SU-DHL-6 (cell line): ENCODE measurements around the gene MGAT5.
A peak's percentile ranks its signal among the peaks of the same experiment; 100 is the strongest.

Source experiments
- H2AFZ ChIP-seq: fragments of 200-600 bp; sonication (generic); 2 replicates; pipeline ENCODE4 v1.6.1; 2014; ENCODE audit warnings: low read depth, mild to moderate bottlenecking, moderate library complexity, mixed read lengths, antibody characterized with exemption, low read length; ENCODE audit not compliant: severe bottlenecking
- H3F3A ChIP-seq: fragments of 200-600 bp; shearing (Covaris generic); 2 replicates; pipeline ENCODE4 v1.6.0; 2016; ENCODE audit warnings: antibody characterized with exemption, mild to moderate bottlenecking; ENCODE audit not compliant: insufficient read depth
- H3K27ac ChIP-seq: fragments of 200-600 bp; sonication (generic); 2 replicates; pipeline ENCODE4 v1.5.1; 2016; ENCODE audit warnings: low read depth, mild to moderate bottlenecking, low read length, moderate library complexity, mixed read lengths
- H3K27me3 ChIP-seq: fragments of 200-600 bp; sonication (generic), shearing (Covaris generic); 2 replicates; pipeline ENCODE4 v1.6.0; 2014; ENCODE audit warnings: mild to moderate bottlenecking, low read length
- H3K36me3 ChIP-seq: fragments of 200-600 bp; sonication (generic); 2 replicates; pipeline ENCODE4 v1.6.1; 2014; ENCODE audit warnings: mild to moderate bottlenecking, low read length, mixed read lengths
- H3K4me2 ChIP-seq: fragments of 300-600, 200-600 bp; shearing (Covaris generic), sonication (generic); 2 replicates; pipeline ENCODE4 v1.6.0; 2014; ENCODE audit warnings: low read length, low read depth, mild to moderate bottlenecking; ENCODE audit not compliant: poor library complexity, severe bottlenecking
- H3K4me3 ChIP-seq: fragments of 200-600 bp; sonication (generic); 2 replicates; pipeline ENCODE4 v1.5.1; 2014; ENCODE audit warnings: antibody characterized with exemption, low read length, mild to moderate bottlenecking, mixed read lengths; ENCODE audit not compliant: insufficient read depth, poor library complexity, severe bottlenecking
- H3K79me2 ChIP-seq: fragments of 200-600 bp; sonication (generic); 2 replicates; pipeline ENCODE4 v1.6.1; 2014; ENCODE audit warnings: mild to moderate bottlenecking, low read length, moderate library complexity; ENCODE audit not compliant: insufficient read depth
- H3K9ac ChIP-seq: fragments of 200-600 bp; sonication (generic); 2 replicates; pipeline ENCODE4 v1.7.0; 2014; ENCODE audit warnings: mild to moderate bottlenecking, low read length
- H3K9me2 ChIP-seq: fragments of 200-600 bp; sonication (generic); replicated peaks from 2 replicates; pipeline ENCODE4 v1.6.1; 2014; ENCODE audit warnings: low read length; ENCODE audit not compliant: insufficient read depth
- H3K9me3 ChIP-seq: fragments of 200-600 bp; sonication (generic); 2 replicates; pipeline ENCODE4 v1.6.1; 2014; ENCODE audit warnings: low read length, mixed read lengths; ENCODE audit not compliant: insufficient read depth
- H4K20me1 ChIP-seq: fragments of 200-600 bp; sonication (generic); 2 replicates; pipeline ENCODE4 v1.6.1; 2014; ENCODE audit warnings: low read depth, mild to moderate bottlenecking, antibody characterized with exemption, low read length, moderate library complexity, mixed read lengths
- EZH2phosphoT487 ChIP-seq: fragments of 200-600 bp; sonication (generic), shearing (Covaris generic); conservative IDR thresholded peaks from 2 replicates; pipeline ENCODE4 v1.6.1; 2018; ENCODE audit warnings: mild to moderate bottlenecking, antibody characterized with exemption, low read length, moderate library complexity, mixed read lengths
- TF ChIP-seq, protein P1 (sequence below): fragments of 200-600 bp; sonication (generic); IDR thresholded peaks from one replicate; pipeline ENCODE4 v1.5.1; 2017; ENCODE audit warnings: antibody characterized with exemption, mild to moderate bottlenecking, low read length, moderate library complexity; ENCODE audit not compliant: insufficient read depth, poor library complexity, severe bottlenecking

The MGAT5 gene

DNA sequence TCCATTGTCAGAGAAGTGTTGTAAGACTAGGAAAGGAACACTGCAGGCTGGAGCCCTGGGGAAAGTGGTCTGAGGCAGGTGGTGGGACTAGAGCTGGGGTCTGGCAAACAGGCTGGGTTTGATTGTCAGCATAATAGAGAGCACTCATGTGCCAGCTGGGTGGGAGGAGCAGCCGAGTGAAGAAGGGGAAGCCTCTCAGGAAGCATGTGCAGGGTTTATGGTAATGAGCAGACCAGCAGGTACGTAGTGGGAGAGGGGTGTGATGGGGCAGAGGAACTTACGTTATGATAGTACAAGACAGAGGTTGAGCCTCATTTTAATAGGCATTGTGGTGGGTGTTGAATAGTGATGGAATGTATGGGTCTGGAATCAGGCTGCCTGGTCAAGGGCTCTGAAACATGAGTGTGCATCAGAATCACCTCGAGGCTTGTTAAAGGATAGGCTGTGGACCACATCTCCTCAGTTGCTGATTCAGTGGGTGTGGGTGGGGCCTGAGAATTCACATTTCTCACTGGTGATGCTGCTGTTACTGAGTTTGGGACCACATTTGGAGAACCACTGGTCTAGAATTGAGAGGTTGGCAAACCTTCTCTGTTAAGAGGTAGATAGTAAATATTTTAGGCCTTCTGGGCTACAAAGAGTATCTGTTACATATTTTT is 1.7 kb upstream of the MGAT5 start:
- peak overlapping the region; percentile 39 for H3K4me2 ChIP-seq
- H3K9me3 ChIP-seq: no peaks in the 10 kb centered on the region
- no peaks in the 10 kb centered on the region for H4K20me1 ChIP-seq
- H3F3A ChIP-seq: 0 out of 2 replicates have a peak, but pooled peaks cover 6% of the 10 kb centered on the region
- no peaks in the 10 kb centered on the region for H3K9me2 ChIP-seq
- H3K4me3 ChIP-seq: no peak overlapping the region
- H3K27me3 ChIP-seq: no peaks in the 10 kb centered on the region
- H3K79me2 ChIP-seq: no peaks in the 10 kb centered on the region
- H3K27ac ChIP-seq: no peak overlapping the region; the same call in 1 of the 2 replicates
- no peak overlapping the region for H2AFZ ChIP-seq
- no peaks in the 10 kb centered on the region for H3K36me3 ChIP-seq
- no peak for TF ChIP-seq EZH2phosphoT487
- peak overlapping the region; percentile 14; the same call in 1 of the 2 replicates for H3K9ac ChIP-seq

DNA sequence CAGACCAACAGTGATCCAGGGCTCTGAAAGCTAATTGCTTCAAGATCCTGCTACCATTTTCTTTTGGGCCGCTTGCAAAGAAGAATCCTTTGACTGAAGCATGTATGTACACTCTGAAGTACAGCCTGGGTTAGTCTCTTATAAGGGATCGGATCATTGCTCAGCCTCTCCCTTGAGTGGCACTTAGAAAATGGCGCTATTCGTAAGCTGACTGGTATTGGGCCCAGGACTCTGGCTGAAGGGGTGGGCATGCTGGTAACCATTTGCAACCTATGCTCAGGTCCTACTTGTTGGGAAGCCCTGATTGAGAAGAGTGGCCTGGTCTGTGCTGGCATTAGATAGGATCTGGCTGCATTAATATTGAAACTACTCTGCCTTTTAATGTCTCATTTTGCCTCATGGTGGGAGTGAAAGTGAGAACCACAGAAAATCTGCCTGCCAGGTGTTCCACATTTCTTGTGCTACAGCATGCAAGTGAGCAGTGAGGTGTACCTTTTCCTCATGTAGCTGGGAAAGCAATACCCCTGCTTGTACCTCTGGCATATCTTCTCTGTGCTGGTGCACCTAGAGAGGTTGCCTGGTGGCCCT is 661 bp upstream of the MGAT5 start:
- 0 out of 2 replicates have a peak, but pooled peaks cover 6% of the 10 kb centered on the region for H3F3A ChIP-seq
- TF ChIP-seq EZH2phosphoT487: no peak
- TF ChIP-seq, protein P1, sequence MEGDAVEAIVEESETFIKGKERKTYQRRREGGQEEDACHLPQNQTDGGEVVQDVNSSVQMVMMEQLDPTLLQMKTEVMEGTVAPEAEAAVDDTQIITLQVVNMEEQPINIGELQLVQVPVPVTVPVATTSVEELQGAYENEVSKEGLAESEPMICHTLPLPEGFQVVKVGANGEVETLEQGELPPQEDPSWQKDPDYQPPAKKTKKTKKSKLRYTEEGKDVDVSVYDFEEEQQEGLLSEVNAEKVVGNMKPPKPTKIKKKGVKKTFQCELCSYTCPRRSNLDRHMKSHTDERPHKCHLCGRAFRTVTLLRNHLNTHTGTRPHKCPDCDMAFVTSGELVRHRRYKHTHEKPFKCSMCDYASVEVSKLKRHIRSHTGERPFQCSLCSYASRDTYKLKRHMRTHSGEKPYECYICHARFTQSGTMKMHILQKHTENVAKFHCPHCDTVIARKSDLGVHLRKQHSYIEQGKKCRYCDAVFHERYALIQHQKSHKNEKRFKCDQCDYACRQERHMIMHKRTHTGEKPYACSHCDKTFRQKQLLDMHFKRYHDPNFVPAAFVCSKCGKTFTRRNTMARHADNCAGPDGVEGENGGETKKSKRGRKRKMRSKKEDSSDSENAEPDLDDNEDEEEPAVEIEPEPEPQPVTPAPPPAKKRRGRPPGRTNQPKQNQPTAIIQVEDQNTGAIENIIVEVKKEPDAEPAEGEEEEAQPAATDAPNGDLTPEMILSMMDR: no peak
- no peak overlapping the region for H2AFZ ChIP-seq
- H3K27ac ChIP-seq: peak overlapping the region; percentile 11; the same call in 1 of the 2 replicates
- no peak overlapping the region for H3K9ac ChIP-seq
- H3K9me2 ChIP-seq: no peaks in the 10 kb centered on the region
- no peaks in the 10 kb centered on the region for H3K36me3 ChIP-seq
- no peaks in the 10 kb centered on the region for H3K79me2 ChIP-seq
- H3K27me3 ChIP-seq: no peaks in the 10 kb centered on the region
- H4K20me1 ChIP-seq: no peaks in the 10 kb centered on the region
- no peak overlapping the region for H3K4me2 ChIP-seq
- H3K9me3 ChIP-seq: no peaks in the 10 kb centered on the region
- H3K4me3 ChIP-seq: no peak overlapping the region

DNA sequence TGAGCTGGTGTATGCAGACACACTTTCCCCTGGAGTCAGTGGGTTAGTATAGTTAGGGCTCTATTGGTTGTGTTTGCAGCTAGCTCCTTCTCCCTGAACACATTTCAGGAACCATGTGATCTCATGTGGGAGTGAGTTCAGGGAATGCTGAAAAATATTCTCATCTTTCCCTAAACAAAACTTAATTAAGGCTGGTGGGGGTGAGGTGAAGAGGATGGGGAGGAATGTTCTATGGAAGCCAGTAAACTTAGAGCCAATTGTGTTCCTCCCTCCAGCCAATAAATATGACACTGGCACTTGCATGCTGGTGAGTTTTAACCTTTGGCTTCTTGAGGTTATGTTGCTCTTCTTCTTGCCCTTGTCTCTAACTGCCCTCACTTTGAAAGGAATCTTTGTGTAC is 952 bp downstream of the MGAT5 start:
- Histone ChIP-seq H4K20me1 (no peaks in the 10 kb centered on the region), H3K36me3 (no peaks in the 10 kb centered on the region), H3K4me3 (no peak overlapping the region), H3K27ac (no peak overlapping the region), H3K4me2 (no peak overlapping the region), H3F3A (peaks cover 10% of the 10 kb centered on the region; the same call in 1 of the 2 replicates), H2AFZ (no peak overlapping the region), H3K27me3 (no peaks in the 10 kb centered on the region), H3K9ac (no peak overlapping the region), H3K9me3 (no peaks in the 10 kb centered on the region), H3K9me2 (no peaks in the 10 kb centered on the region), H3K79me2 (peaks cover 5% of the 10 kb centered on the region; the same call in 1 of the 2 replicates)
- TF ChIP-seq, protein P1: no peak
- no peak for TF ChIP-seq EZH2phosphoT487

DNA sequence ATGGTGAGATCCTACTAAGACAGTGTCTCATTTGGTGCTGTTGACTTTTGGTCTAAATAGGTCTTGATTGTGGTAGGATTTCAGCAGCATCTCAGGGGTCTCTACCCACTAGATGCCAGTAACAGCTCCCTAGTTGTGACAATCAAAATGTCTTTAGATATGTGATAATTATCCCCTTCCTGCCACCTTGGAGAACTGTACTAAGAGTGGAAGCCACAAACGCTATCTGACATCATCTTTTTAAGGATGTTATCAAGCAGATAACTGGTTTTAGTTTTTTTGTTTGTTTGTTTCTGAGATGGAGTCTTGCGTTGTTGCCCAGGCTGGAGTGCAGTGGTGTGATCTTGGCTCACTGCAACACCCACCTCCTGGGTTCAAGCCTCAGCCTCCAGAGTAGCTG is 3.1 kb downstream of the MGAT5 start:
- Histone ChIP-seq H3K36me3 (no peaks in the 10 kb centered on the region), H3K9me2 (no peaks in the 10 kb centered on the region), H3K27me3 (no peaks in the 10 kb centered on the region), H3K9me3 (no peaks in the 10 kb centered on the region), H3K27ac (no peak overlapping the region), H3K9ac (no peak overlapping the region), H3K79me2 (peaks cover 5% of the 10 kb centered on the region; the same call in 1 of the 2 replicates), H2AFZ (no peak overlapping the region), H4K20me1 (no peaks in the 10 kb centered on the region), H3K4me3 (no peak overlapping the region), H3K4me2 (no peak overlapping the region), H3F3A (peaks cover 11% of the 10 kb centered on the region)
- TF ChIP-seq, protein P1: no peak
- TF ChIP-seq EZH2phosphoT487: no peak
